Measurements from ENCODE around the gene OR1F1.

GRCh38 chr16:3142327-3142726 is 45.7 kb upstream of the OR1F1 start:
- no peak for TF ChIP-seq TAF1 (IDR thresholded peaks at IDR 0.05; ENCODE audit: borderline replicate concordance, low read depth, low read length)
- TF ChIP-seq GABPA (IDR thresholded peaks at IDR 0.05; ENCODE audit: low read depth), result no peak
- TF ChIP-seq CTCF (IDR thresholded peaks at IDR 0.05), result no peak
- no peak for TF ChIP-seq IRF3 (IDR thresholded peaks at IDR 0.05; ENCODE audit: low read depth, low read length)
- no peak for TF ChIP-seq FOXJ3 (CRISPR knock-in tag; IDR thresholded peaks at IDR 0.05)
- no peak for TF ChIP-seq EP300 (IDR thresholded peaks at IDR 0.05; ENCODE audit: borderline replicate concordance in 1 of 2, low read depth in 1 of 2, low read length in 1 of 2)
- TF ChIP-seq FOXM1 (IDR thresholded peaks at IDR 0.05; ENCODE audit: low read depth), result no peak
- no peak for TF ChIP-seq RFX5 (IDR thresholded peaks at IDR 0.05; ENCODE audit: low read length)
- no peak for TF ChIP-seq EZH2phosphoT487 (IDR thresholded peaks at IDR 0.05; ENCODE audit: borderline replicate concordance, low read depth)
- no peak for TF ChIP-seq ELF1 (IDR thresholded peaks at IDR 0.05)
